ENCODE data around the gene CAST.
A peak's percentile ranks its signal among the peaks of the same experiment; 100 is the strongest.

- TF ChIP-seq POLR2A (IDR thresholded peaks at IDR 0.05) (no peak), CTCF (IDR thresholded peaks at IDR 0.05) (no peak), POLR2AphosphoS5 (IDR thresholded peaks at IDR 0.05) (peak in 2 of 3 donors; percentile 58 to 76), EP300 (IDR thresholded peaks at IDR 0.05) (no peak)
These were observed 52.8 kb downstream of the CAST start for GRCh38 chr5:96714951-96715451.

Measured in suprapubic skin (tissue), 4 donors.